OCI-LY7 (cell line): ENCODE results near the gene CRYBA1.

Experiments
- CTCF ChIP-seq: fragments of 200-600 bp; sonication (generic); conservative IDR thresholded peaks from 2 replicates; pipeline ENCODE4 v1.5.1; 2014; ENCODE audit warnings: mild to moderate bottlenecking, antibody characterized with exemption, low read length, moderate library complexity, mixed read lengths
- EZH2phosphoT487 ChIP-seq: fragments of 200-600 bp; sonication (generic); IDR thresholded peaks from 2 replicates; pipeline ENCODE4 v1.6.1; 2018; ENCODE audit warnings: low read depth, borderline replicate concordance, mild to moderate bottlenecking, mixed run types, antibody characterized with exemption, low read length, moderate library complexity, mixed read lengths

GRCh38 chr17:29225396-29225795 lies 21.3 kb upstream of the CRYBA1 start:
- TF ChIP-seq CTCF (no peak), EZH2phosphoT487 (no peak)
